ENCODE data around the gene CHN1. TPM values are rescaled to one million over a fixed set of nuclear protein-coding genes. Genes with fewer than 3 reads are reported as not detected.

CHN1 gene
- total RNA-seq, 1 experiment from 2014 or later = 0.41 TPM

DNA sequence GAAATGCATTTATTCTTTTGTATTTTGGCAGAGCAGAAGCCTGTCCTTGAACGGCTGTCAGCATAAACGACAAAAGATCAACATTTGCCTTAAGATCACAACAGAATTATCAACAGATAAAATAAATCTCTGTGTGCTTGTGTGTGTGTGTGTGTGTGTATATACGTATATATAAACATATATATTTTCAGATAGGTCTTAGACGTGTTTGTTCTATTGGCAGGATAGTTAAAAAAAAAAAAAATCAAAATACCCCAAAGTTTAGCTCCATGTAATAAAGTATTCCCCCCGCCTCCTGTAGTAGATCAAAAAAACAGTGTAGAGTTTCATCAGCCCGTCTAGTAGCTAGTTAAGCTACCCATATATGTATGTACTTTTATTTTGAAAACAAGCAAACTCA is 107.9 kb downstream of the CHN1 start:
- intact Hi-C loops (cut with micrococcal nuclease; ENCODE audit: unreplicated experiment) = no loop called here
- no peak for DNase-seq
- no peak overlapping the region for H3K4me3 Mint-ChIP-seq (ENCODE audit: unreplicated experiment)
- POLR2A ChIA-PET = no interaction called here
- no TSS peak for BruUV-seq (replicated peaks)
- no peaks in the 10 kb centered on the region for H3K4me1 Mint-ChIP-seq (ENCODE audit: low read depth, unreplicated experiment)
- H3K27me3 Mint-ChIP-seq (ENCODE audit: insufficient read depth, unreplicated experiment) = peaks cover 8% of the 10 kb centered on the region
- CTCF ChIA-PET = no interaction called here
- TF ChIP-seq CTCF (IDR thresholded peaks at IDR 0.05; ENCODE audit: insufficient read depth in 1 of 2, low read depth in 1 of 2, low read length in 1 of 2, severe bottlenecking in 1 of 2, unreplicated experiment in 1 of 2) = no peak
- H3K36me3 Mint-ChIP-seq (ENCODE audit: insufficient read depth, unreplicated experiment) = no peaks in the 10 kb centered on the region
- no peak overlapping the region for H3K4me3 ChIP-seq (ENCODE audit: low read depth, low read length)
- no peaks in the 10 kb centered on the region for H3K9me3 ChIP-seq
- H3K36me3 ChIP-seq (ENCODE audit: control insufficient read depth, insufficient read depth, low read length) = no peaks in the 10 kb centered on the region
- H3K27me3 ChIP-seq (replicated peaks; ENCODE audit: control insufficient read depth, insufficient read depth, low read length) = no peaks in the 10 kb centered on the region; the same call in none of the 2 replicates
- H3K4me1 ChIP-seq = no peaks in the 10 kb centered on the region
- H3K27ac Mint-ChIP-seq (ENCODE audit: unreplicated experiment) = no peak overlapping the region
- no peaks in the 10 kb centered on the region for H3K9me3 Mint-ChIP-seq (ENCODE audit: unreplicated experiment)

- ChIA-PET POLR2A (no interaction called here), CTCF (no interaction called here)
- Histone ChIP-seq H3K4me1 (no peaks in the 10 kb centered on the region), H3K9me3 (no peaks in the 10 kb centered on the region), H3K27me3 (replicated peaks; ENCODE audit: control insufficient read depth, insufficient read depth, low read length) (no peaks in the 10 kb centered on the region; the same call in none of the 2 replicates), H3K36me3 (ENCODE audit: control insufficient read depth, insufficient read depth, low read length) (no peaks in the 10 kb centered on the region), H3K4me3 (ENCODE audit: low read depth, low read length) (no peak overlapping the region)
- H3K9me3 Mint-ChIP-seq (ENCODE audit: unreplicated experiment) = no peaks in the 10 kb centered on the region
- no peak overlapping the region for H3K27ac Mint-ChIP-seq (ENCODE audit: unreplicated experiment)
- no TSS peak for BruUV-seq (replicated peaks)
- no peak overlapping the region for H3K4me3 Mint-ChIP-seq (ENCODE audit: unreplicated experiment)
- H3K4me1 Mint-ChIP-seq (ENCODE audit: low read depth, unreplicated experiment) = no peaks in the 10 kb centered on the region
- H3K36me3 Mint-ChIP-seq (ENCODE audit: insufficient read depth, unreplicated experiment) = no peaks in the 10 kb centered on the region
- no peak for DNase-seq
- intact Hi-C loops (cut with micrococcal nuclease; ENCODE audit: unreplicated experiment) = no loop called here
- no peak for TF ChIP-seq CTCF (IDR thresholded peaks at IDR 0.05; ENCODE audit: insufficient read depth in 1 of 2, low read depth in 1 of 2, low read length in 1 of 2, severe bottlenecking in 1 of 2, unreplicated experiment in 1 of 2)
- H3K27me3 Mint-ChIP-seq (ENCODE audit: insufficient read depth, unreplicated experiment) = peaks cover 18% of the 10 kb centered on the region
Observed at GRCh38 chr2:174893018-174893417, 112.2 kb downstream of the CHN1 start.

GRCh38 chr2:174892546-174892945 is 112.6 kb downstream of the CHN1 start:
- Mint-ChIP-seq H3K4me1 (ENCODE audit: low read depth, unreplicated experiment) (no peaks in the 10 kb centered on the region), H3K27ac (ENCODE audit: unreplicated experiment) (no peak overlapping the region), H3K36me3 (ENCODE audit: insufficient read depth, unreplicated experiment) (no peaks in the 10 kb centered on the region), H3K4me3 (ENCODE audit: unreplicated experiment) (no peak overlapping the region), H3K9me3 (ENCODE audit: unreplicated experiment) (no peaks in the 10 kb centered on the region), H3K27me3 (ENCODE audit: insufficient read depth, unreplicated experiment) (peaks cover 18% of the 10 kb centered on the region)
- CTCF ChIA-PET = no interaction called here
- no peak for DNase-seq
- intact Hi-C loops (cut with micrococcal nuclease; ENCODE audit: unreplicated experiment) = no loop called here
- Histone ChIP-seq H3K36me3 (ENCODE audit: control insufficient read depth, insufficient read depth, low read length) (no peaks in the 10 kb centered on the region), H3K27me3 (replicated peaks; ENCODE audit: control insufficient read depth, insufficient read depth, low read length) (no peaks in the 10 kb centered on the region; the same call in none of the 2 replicates), H3K4me3 (ENCODE audit: low read depth, low read length) (no peak overlapping the region), H3K4me1 (no peaks in the 10 kb centered on the region), H3K9me3 (no peaks in the 10 kb centered on the region)
- POLR2A ChIA-PET = no interaction called here
- TF ChIP-seq CTCF (IDR thresholded peaks at IDR 0.05; ENCODE audit: insufficient read depth in 1 of 2, low read depth in 1 of 2, low read length in 1 of 2, severe bottlenecking in 1 of 2, unreplicated experiment in 1 of 2) = no peak
- BruUV-seq (replicated peaks) = no TSS peak
